ENCODE results near the gene ADAM17. TPM values are rescaled to one million over a fixed set of nuclear protein-coding genes. Genes with fewer than 3 reads are reported as not detected.

ADAM17 gene
- total RNA-seq, 1 donor from 2014 or later: 76.9 TPM

GRCh38 chr2:9445089-9445488 is 110.5 kb downstream of the ADAM17 start:
- Histone ChIP-seq H3K27me3 (ENCODE audit: low read depth) (no peaks in the 10 kb centered on the region), H3K4me1 (no peaks in the 10 kb centered on the region), H3K36me3 (peaks cover 83% of the 10 kb centered on the region), H3K27ac (no peak overlapping the region), H3K9me3 (no peaks in the 10 kb centered on the region), H3K4me3 (no peak overlapping the region)
- no peak for TF ChIP-seq CTCF (IDR thresholded peaks at IDR 0.05)
- ATAC-seq (no peak), DNase-seq (no peak)
- intact Hi-C loops (cut with DNase I): no loop called here

- DNase-seq (no peak), ATAC-seq (no peak)
- Histone ChIP-seq H3K4me1 (no peaks in the 10 kb centered on the region), H3K36me3 (peaks cover 86% of the 10 kb centered on the region), H3K4me3 (no peak overlapping the region), H3K9me3 (no peaks in the 10 kb centered on the region), H3K27ac (no peak overlapping the region), H3K27me3 (ENCODE audit: low read depth) (no peaks in the 10 kb centered on the region)
- intact Hi-C loops (cut with DNase I): no loop called here
- no peak for TF ChIP-seq CTCF (IDR thresholded peaks at IDR 0.05)
Measured at GRCh38 chr2:9443526-9443925, 112.1 kb downstream of the ADAM17 start.

GRCh38 chr2:9441556-9441955 is 114.1 kb downstream of the ADAM17 start:
- Histone ChIP-seq H3K36me3 (peaks cover 88% of the 10 kb centered on the region), H3K4me3 (no peak overlapping the region), H3K27me3 (ENCODE audit: low read depth) (no peaks in the 10 kb centered on the region), H3K9me3 (no peaks in the 10 kb centered on the region), H3K4me1 (no peaks in the 10 kb centered on the region), H3K27ac (no peak overlapping the region)
- no peak for ATAC-seq
- intact Hi-C loops (cut with DNase I): no loop called here
- TF ChIP-seq CTCF (IDR thresholded peaks at IDR 0.05): no peak
- DNase-seq: no peak

- DNase-seq (no peak), ATAC-seq (no peak)
- H3K4me1 ChIP-seq: no peaks in the 10 kb centered on the region
- no peaks in the 10 kb centered on the region for H3K9me3 ChIP-seq
- peaks cover 88% of the 10 kb centered on the region for H3K36me3 ChIP-seq
- no peak overlapping the region for H3K27ac ChIP-seq
- no peak for TF ChIP-seq CTCF (IDR thresholded peaks at IDR 0.05)
- intact Hi-C loops (cut with DNase I): no loop called here
- no peak overlapping the region for H3K4me3 ChIP-seq
- no peaks in the 10 kb centered on the region for H3K27me3 ChIP-seq (ENCODE audit: low read depth)
Measured at GRCh38 chr2:9440058-9440727, 115.4 kb downstream of the ADAM17 start.

GRCh38 chr2:9439536-9439935 is 116.1 kb downstream of the ADAM17 start:
- Histone ChIP-seq H3K27ac (no peak overlapping the region), H3K4me1 (no peaks in the 10 kb centered on the region), H3K9me3 (no peaks in the 10 kb centered on the region), H3K27me3 (ENCODE audit: low read depth) (no peaks in the 10 kb centered on the region), H3K4me3 (no peak overlapping the region), H3K36me3 (peaks cover 88% of the 10 kb centered on the region)
- DNase-seq: no peak
- ATAC-seq: no peak
- intact Hi-C loops (cut with DNase I): no loop called here
- TF ChIP-seq CTCF (IDR thresholded peaks at IDR 0.05): no peak

Other genes starting within 250 kb of the ADAM17 start
- gene ITGB1BP1, start 132.3 kb downstream of the ADAM17 start, total RNA-seq: 61.6 TPM
- gene CPSF3, start 132.2 kb downstream of the ADAM17 start, total RNA-seq: 26.2 TPM
- 42.6 TPM for gene IAH1, start 81.3 kb downstream of the ADAM17 start, total RNA-seq
- 175 TPM for gene YWHAQ, start 75.2 kb upstream of the ADAM17 start, total RNA-seq

Data from lower lobe of right lung (tissue), 2 donors.